ENCODE measurements around the gene C12orf50. TPM values are rescaled to one million over a fixed set of nuclear protein-coding genes. Genes with fewer than 3 reads are reported as not detected.

C12orf50 gene
- polyA plus RNA-seq, 3 donors = not detected

DNA sequence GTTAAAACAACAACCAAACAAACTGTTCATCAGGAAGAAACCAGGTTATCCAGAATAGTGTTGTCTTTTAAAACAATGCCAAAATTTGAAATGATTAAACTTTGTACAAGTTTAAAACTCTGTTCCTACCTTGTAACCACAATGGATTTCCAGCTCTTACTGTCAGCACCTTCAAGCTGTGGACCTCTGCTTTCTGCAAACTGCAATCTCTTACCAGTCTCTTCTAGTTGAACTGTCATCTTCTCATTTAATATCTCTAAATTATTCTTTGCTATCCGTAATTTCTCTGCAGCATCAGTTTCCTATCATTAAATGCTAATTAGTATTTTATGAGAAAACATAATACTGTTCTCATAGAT is 29.5 kb upstream of the C12orf50 start:
- peaks cover 0 to 3% (median 0%) of the 10 kb centered on the region in 3 donors for H3K27me3 Mint-ChIP-seq (ENCODE audit: low read depth in 3 of 3)

DNA sequence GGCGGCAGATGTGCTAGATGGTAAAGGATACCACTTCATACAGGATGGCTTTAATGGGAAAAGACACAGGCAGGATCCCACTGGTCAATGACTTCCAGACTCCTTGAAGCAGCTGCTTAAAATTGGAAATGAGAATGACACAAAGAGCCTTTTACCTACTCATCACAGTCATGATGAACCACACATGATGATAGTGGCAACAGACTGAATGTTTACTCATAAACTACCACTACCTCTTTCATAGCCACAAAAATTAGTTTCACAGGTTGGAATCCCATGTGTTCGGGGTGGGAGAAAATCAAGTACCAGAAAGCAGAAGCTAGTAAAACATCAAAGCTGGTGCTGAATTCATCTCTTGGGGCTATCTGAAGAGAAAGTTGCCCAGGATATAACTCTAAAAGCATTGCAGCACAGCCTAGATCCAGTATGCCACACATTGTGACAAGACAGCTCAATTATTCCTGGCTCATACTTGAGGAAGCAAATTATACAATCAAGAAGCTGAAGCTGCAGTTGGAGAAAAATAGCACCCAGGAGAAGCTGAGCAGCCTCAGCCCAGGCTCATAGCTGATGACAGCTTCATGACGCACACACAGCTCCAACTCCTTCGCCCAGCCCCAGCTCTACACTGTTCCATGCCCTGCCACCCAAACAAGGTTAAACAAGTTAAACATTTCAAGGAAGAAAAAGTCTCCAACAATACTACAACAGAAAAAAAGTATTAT is 29.0 kb upstream of the C12orf50 start:
- no peak for DNase-seq
- Mint-ChIP-seq H3K9me3 (no peaks in the 10 kb centered on the region), H3K4me1 (peaks cover 3% of the 10 kb centered on the region), H3K4me3 (no peak overlapping the region), H3K27ac (peak overlapping the region in 1 of 7 donors; percentile 21), H3K36me3 (peaks cover 36 to 37% of the 10 kb centered on the region in 2 donors), H3K27me3 (ENCODE audit: low read depth in 3 of 3) (peaks cover 0 to 3% (median 0%) of the 10 kb centered on the region in 3 donors)
- Histone ChIP-seq H3K27ac (ENCODE audit: low read depth in 1 of 2, low read length in 2 of 2) (no peak overlapping the region), H3K9me3 (replicated peaks in 1 of 2; ENCODE audit: control insufficient read depth in 1 of 2, insufficient read depth in 1 of 2, low read length in 2 of 2) (no peaks in the 10 kb centered on the region), H3K79me2 (ENCODE audit: insufficient read depth, low read length) (no peaks in the 10 kb centered on the region), H3K4me3 (replicated peaks in 1 of 3; ENCODE audit: low read depth in 2 of 3, low read length in 3 of 3) (no peak overlapping the region), H4K20me1 (ENCODE audit: insufficient read depth, low read length) (no peaks in the 10 kb centered on the region), H3K4me2 (replicated peaks; ENCODE audit: extremely low read depth, low read length, poor library complexity, severe bottlenecking) (no peak overlapping the region), H2AFZ (ENCODE audit: insufficient read depth, low read depth, low read length, poor library complexity, severe bottlenecking) (no peak overlapping the region), H3K36me3 (replicated peaks in 1 of 2; ENCODE audit: control insufficient read depth in 1 of 2, insufficient read depth in 2 of 2, low read length in 2 of 2) (peaks cover 7 to 29% of the 10 kb centered on the region in 2 donors), H3K9ac (ENCODE audit: insufficient read depth, low read length, poor library complexity, severe bottlenecking) (no peak overlapping the region), H3K27me3 (ENCODE audit: control insufficient read depth in 2 of 2, insufficient read depth in 2 of 2, low read length in 2 of 2) (no peaks in the 10 kb centered on the region), H3K4me1 (ENCODE audit: control insufficient read depth in 1 of 2, insufficient read depth in 2 of 2, low read length in 2 of 2) (no peaks in the 10 kb centered on the region)
- intact Hi-C loops (cut with micrococcal nuclease) = no loop called here
- no peak for TF ChIP-seq CTCF (IDR thresholded peaks at IDR 0.05)
- 100% methylated on average over 3 of the region's 4 CpGs for WGBS (ENCODE audit: insufficient coverage)

More for the DNA sequence above, 29.5 kb upstream of the C12orf50 start:
- Mint-ChIP-seq H3K36me3 (peaks cover 34 to 38% of the 10 kb centered on the region in 2 donors), H3K9me3 (no peaks in the 10 kb centered on the region), H3K27ac (no peak overlapping the region), H3K4me1 (peaks cover 3% of the 10 kb centered on the region), H3K4me3 (no peak overlapping the region)
- Histone ChIP-seq H3K4me2 (replicated peaks; ENCODE audit: extremely low read depth, low read length, poor library complexity, severe bottlenecking) (no peak overlapping the region), H3K9me3 (replicated peaks in 1 of 2; ENCODE audit: control insufficient read depth in 1 of 2, insufficient read depth in 1 of 2, low read length in 2 of 2) (no peaks in the 10 kb centered on the region), H2AFZ (ENCODE audit: insufficient read depth, low read depth, low read length, poor library complexity, severe bottlenecking) (no peak overlapping the region), H3K27ac (ENCODE audit: low read depth in 1 of 2, low read length in 2 of 2) (no peak overlapping the region), H3K27me3 (ENCODE audit: control insufficient read depth in 2 of 2, insufficient read depth in 2 of 2, low read length in 2 of 2) (no peaks in the 10 kb centered on the region), H3K4me1 (ENCODE audit: control insufficient read depth in 1 of 2, insufficient read depth in 2 of 2, low read length in 2 of 2) (no peaks in the 10 kb centered on the region), H3K79me2 (ENCODE audit: insufficient read depth, low read length) (no peaks in the 10 kb centered on the region), H4K20me1 (ENCODE audit: insufficient read depth, low read length) (no peaks in the 10 kb centered on the region), H3K4me3 (replicated peaks in 1 of 3; ENCODE audit: low read depth in 2 of 3, low read length in 3 of 3) (no peak overlapping the region), H3K9ac (ENCODE audit: insufficient read depth, low read length, poor library complexity, severe bottlenecking) (no peak overlapping the region), H3K36me3 (replicated peaks in 1 of 2; ENCODE audit: control insufficient read depth in 1 of 2, insufficient read depth in 2 of 2, low read length in 2 of 2) (peaks cover 7 to 23% of the 10 kb centered on the region in 2 donors)
- no CpG with 5 or more reads among the region's 1 CpG for WGBS (ENCODE audit: insufficient coverage)
- no peak for TF ChIP-seq CTCF (IDR thresholded peaks at IDR 0.05)
- no peak for DNase-seq
- intact Hi-C loops (cut with micrococcal nuclease) = no loop called here
